ENCODE data around the gene HSPB7. TPM values are rescaled to one million over a fixed set of nuclear protein-coding genes. Genes with fewer than 3 reads are reported as not detected.

The HSPB7 gene
- total RNA-seq, 1 donor from 2014 or later: 4.9 TPM

DNA sequence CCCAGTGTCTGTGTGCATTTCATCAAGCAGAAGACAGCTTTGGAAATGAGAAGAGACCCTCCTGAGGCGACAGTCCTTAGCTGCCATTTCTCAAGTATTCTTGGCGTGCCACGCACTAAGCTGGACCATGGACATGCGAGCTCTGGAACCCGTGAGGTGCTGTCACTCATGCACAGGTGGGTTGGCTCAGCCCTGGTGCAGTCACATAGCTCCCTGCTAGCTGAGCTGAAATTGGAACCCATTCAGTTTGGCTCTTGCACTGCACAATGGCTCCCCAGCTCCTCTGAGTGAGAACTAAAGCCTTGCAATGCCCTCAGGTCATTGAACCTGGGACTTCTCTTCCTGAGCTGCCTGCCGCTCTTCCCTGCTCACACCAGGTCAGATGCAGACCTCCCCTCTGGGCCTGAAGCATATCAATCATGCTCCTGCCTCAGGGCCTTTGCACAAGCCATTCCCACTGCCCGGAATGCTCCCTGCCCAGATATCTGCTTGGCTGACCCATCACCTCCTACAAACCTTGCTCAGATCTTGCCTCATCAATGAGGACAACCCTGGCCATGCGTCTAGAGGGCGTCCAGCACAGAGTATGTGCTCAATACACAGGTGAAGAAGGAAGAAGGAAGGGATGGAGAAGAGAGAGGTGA, 20.1 kb downstream of the HSPB7 start:
- Histone ChIP-seq H3K27ac (no peak overlapping the region), H3K36me3 (no peaks in the 10 kb centered on the region), H3K4me3 (no peak overlapping the region), H3K27me3 (ENCODE audit: low read depth) (no peaks in the 10 kb centered on the region), H3K9me3 (no peaks in the 10 kb centered on the region), H3K4me1 (no peaks in the 10 kb centered on the region)
- intact Hi-C loops (cut with DNase I): loop anchor here (10.0 kb wide), 1 partner anchor 183 kb away; no protein-coding TSS in a partner anchor
- TF ChIP-seq, protein P1, sequence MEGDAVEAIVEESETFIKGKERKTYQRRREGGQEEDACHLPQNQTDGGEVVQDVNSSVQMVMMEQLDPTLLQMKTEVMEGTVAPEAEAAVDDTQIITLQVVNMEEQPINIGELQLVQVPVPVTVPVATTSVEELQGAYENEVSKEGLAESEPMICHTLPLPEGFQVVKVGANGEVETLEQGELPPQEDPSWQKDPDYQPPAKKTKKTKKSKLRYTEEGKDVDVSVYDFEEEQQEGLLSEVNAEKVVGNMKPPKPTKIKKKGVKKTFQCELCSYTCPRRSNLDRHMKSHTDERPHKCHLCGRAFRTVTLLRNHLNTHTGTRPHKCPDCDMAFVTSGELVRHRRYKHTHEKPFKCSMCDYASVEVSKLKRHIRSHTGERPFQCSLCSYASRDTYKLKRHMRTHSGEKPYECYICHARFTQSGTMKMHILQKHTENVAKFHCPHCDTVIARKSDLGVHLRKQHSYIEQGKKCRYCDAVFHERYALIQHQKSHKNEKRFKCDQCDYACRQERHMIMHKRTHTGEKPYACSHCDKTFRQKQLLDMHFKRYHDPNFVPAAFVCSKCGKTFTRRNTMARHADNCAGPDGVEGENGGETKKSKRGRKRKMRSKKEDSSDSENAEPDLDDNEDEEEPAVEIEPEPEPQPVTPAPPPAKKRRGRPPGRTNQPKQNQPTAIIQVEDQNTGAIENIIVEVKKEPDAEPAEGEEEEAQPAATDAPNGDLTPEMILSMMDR (IDR thresholded peaks at IDR 0.05): no peak
- DNase-seq (no peak), ATAC-seq (no peak)

DNA sequence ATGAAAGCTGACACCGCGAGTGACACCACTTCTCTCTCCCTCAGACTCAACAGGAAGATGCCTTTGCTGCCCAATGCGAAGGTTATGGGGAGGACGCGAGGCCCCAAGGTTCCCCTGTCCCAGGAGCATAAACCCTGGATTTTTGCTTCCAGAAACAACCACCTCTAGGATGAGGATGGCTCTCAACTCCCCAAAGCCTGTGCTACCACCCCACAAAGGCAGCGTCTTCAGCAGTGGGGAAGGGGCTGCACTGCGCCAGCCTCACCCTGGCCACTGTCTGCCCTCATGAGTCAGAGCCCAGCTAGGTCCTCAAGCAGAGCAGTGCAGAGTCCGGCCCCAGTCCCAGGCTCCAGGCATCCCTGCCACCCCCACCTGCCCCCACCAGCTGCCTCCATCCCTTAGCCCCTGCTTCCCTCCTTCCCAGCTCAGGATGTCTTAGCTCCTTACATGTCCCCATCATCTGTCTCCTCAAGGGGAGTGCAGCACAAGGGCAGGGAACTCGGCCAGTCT, 20.7 kb downstream of the HSPB7 start:
- DNase-seq (no peak), ATAC-seq (no peak)
- intact Hi-C loops (cut with DNase I): loop anchor here (10.0 kb wide), 1 partner anchor 182 kb away; no protein-coding TSS in a partner anchor
- Histone ChIP-seq H3K4me1 (no peaks in the 10 kb centered on the region), H3K27ac (no peak overlapping the region), H3K9me3 (no peaks in the 10 kb centered on the region), H3K27me3 (ENCODE audit: low read depth) (no peaks in the 10 kb centered on the region), H3K36me3 (no peaks in the 10 kb centered on the region), H3K4me3 (no peak overlapping the region)
- TF ChIP-seq, protein P1 (IDR thresholded peaks at IDR 0.05): no peak

DNA sequence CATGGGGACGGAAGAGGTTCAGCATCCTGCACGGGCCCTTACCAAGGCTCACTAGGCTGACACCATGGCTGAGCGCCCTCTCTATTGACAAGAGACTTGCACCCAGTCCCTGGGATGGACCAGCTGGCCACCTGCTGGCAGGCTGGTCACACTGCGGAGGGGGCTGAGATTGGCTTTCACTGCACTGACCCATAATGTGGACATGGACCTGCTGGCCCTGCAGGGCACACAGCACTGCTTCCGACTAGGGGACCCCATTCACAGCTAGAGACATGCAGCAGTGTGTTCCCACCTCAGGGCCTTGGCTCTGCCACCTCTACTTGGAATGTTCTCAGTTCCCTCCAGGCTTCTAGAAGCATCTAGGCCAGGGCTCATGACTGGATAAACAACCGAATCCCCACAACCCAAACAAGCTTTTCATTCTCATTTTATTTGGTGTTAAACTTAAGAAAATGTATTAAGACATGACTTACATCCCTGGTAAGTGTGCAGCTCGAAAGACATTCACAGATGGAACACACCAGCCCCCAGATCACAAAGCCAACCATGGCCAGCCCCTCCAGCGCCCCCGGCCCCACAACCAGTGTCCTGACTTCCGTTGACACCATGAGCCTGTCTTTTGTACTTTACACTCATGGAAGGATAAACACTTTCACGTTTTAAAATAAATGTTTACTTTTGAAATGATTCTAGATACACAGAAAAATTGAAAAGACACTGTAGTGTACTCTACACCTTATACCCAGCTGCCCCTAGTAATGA, 23.1 kb downstream of the HSPB7 start:
- Histone ChIP-seq H3K27me3 (ENCODE audit: low read depth) (no peaks in the 10 kb centered on the region), H3K4me3 (no peak overlapping the region), H3K27ac (no peak overlapping the region), H3K9me3 (no peaks in the 10 kb centered on the region), H3K4me1 (no peaks in the 10 kb centered on the region), H3K36me3 (no peaks in the 10 kb centered on the region)
- DNase-seq: peak; percentile 73
- ATAC-seq: peak; percentile 85 to 87
- intact Hi-C loops (cut with DNase I): loop anchor here (10.0 kb wide), 1 partner anchor 180 kb away; no protein-coding TSS in a partner anchor
- TF ChIP-seq, protein P1 (IDR thresholded peaks at IDR 0.05): peak; percentile 92

DNA sequence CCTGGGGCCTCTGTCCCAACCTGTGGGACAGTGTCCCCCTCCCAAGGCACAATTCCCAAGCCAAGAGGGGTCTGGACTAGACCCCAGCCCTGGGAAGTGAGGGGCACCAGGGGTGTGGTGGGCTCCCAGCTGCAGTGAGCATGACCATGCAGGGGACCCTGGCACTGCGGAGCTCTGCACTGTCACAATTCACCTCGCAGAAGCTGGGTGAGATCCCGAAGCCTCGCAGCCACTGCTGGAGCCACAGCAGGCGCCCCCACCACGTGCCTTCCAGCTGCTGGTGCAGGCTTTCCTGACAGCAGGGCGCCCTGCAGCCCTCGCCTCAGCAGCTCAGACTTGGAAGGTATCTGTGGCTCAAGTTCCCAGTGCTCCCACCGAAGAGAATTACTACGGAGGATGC, 23.8 kb downstream of the HSPB7 start:
- H3K27me3 ChIP-seq (ENCODE audit: low read depth): no peaks in the 10 kb centered on the region
- no peaks in the 10 kb centered on the region for H3K36me3 ChIP-seq
- TF ChIP-seq, protein P1 (IDR thresholded peaks at IDR 0.05): no peak
- H3K27ac ChIP-seq: no peak overlapping the region
- DNase-seq (no peak), ATAC-seq (no peak)
- intact Hi-C loops (cut with DNase I): loop anchor here (10.0 kb wide), 1 partner anchor 179 kb away; no protein-coding TSS in a partner anchor
- H3K4me1 ChIP-seq: no peaks in the 10 kb centered on the region
- no peak overlapping the region for H3K4me3 ChIP-seq
- no peaks in the 10 kb centered on the region for H3K9me3 ChIP-seq

DNA sequence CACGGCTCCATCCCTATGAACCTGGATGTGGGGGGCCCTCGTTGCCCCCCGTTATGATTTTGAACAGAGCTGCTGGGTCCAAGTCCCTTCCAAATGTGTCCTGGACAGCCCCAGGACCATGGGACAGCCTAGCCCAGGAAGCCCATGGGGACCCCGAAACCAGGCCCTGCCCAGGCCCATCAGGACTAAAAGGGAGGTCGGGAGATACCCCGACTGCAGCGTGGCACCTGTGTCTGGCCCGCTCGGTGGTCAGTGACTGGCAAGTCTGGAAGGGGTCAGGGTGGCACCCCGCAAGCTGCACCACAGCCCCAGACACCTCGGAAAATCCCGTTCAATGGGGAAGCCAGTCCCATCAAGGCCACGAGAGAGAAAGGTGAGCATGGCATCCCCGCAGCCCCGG, 24.2 kb downstream of the HSPB7 start:
- intact Hi-C loops (cut with DNase I): loop anchor here (10.0 kb wide), 1 partner anchor 179 kb away; no protein-coding TSS in a partner anchor

More for the DNA sequence above, 24.2 kb downstream of the HSPB7 start:
- H3K4me1 ChIP-seq: no peaks in the 10 kb centered on the region
- no peaks in the 10 kb centered on the region for H3K36me3 ChIP-seq
- ATAC-seq (no peak), DNase-seq (no peak)
- no peak overlapping the region for H3K4me3 ChIP-seq
- H3K27ac ChIP-seq: no peak overlapping the region
- no peaks in the 10 kb centered on the region for H3K27me3 ChIP-seq (ENCODE audit: low read depth)
- no peaks in the 10 kb centered on the region for H3K9me3 ChIP-seq
- TF ChIP-seq, protein P1 (IDR thresholded peaks at IDR 0.05): no peak
